ENCODE data around the gene PLEKHG2. TPM values are rescaled to one million over a fixed set of nuclear protein-coding genes. Genes with fewer than 3 reads are reported as not detected.

Gene PLEKHG2
- total and polyA plus RNA-seq, 9 of the 15 experiments (the other 6 are each of a cell fraction or from before 2014, with no cell fraction given) = 0.98 to 45.7 (median 9.8) TPM

DNA sequence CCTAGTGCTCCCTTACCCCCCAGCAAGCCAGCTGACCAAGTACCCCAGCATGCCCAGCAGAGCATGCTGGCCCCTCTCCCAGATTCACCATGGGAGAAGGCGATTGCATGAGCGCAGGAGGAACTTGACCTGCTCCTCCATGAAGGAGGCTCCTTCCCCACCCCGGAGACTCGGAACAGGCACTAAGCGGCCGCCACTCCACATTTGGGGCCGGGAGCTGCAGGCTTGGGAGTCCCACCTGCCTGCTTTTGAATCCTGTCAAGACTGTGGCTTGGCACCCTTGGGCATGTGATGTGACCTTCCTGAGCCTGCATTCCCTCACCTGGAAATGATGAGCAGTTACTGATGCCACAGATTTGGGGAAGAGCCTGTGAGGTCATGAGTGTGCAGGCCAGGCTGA lies 55.5 kb downstream of the PLEKHG2 start:
- Histone ChIP-seq H3K9ac (ENCODE audit: insufficient read depth in 1 of 2, low read depth in 2 of 2, low read length in 2 of 2) (no peak overlapping the region), H3K4me3 (no peak overlapping the region), H4K20me1 (replicated peaks; ENCODE audit: control insufficient read depth, insufficient read depth, low read length) (no peaks in the 10 kb centered on the region; the same call in 1 of the 2 replicates), H3K79me2 (ENCODE audit: control insufficient read depth, insufficient read depth, low read length) (no peaks in the 10 kb centered on the region), H3K27ac (ENCODE audit: extremely low read depth, low read depth, low read length) (no peak overlapping the region), H3K4me1 (replicated peaks in 1 of 2; ENCODE audit: control insufficient read depth in 2 of 2, insufficient read depth in 2 of 2, low read length in 2 of 2) (peaks cover 0 to 3% of the 10 kb centered on the region in 2 experiments; a peak in 1 of 5 replicates), H3K36me3 (ENCODE audit: control insufficient read depth, insufficient read depth, low read length) (peaks cover 91% of the 10 kb centered on the region), H2AFZ (ENCODE audit: low read depth, low read length) (no peak overlapping the region), H3K9me1 (ENCODE audit: control insufficient read depth, insufficient read depth, low read length) (no peaks in the 10 kb centered on the region), H3K9me3 (replicated peaks; ENCODE audit: control insufficient read depth, insufficient read depth, low read depth, low read length) (no peaks in the 10 kb centered on the region), H3K27me3 (ENCODE audit: control insufficient read depth in 2 of 2, insufficient read depth in 2 of 2, low read length in 2 of 2) (no peaks in the 10 kb centered on the region), H3K4me2 (ENCODE audit: insufficient read depth, low read length) (no peak overlapping the region)
- FAIRE-seq (no peak), ATAC-seq (no peak), DNase-seq (ENCODE audit: extremely low read depth in 1 of 4, low spot score in 3 of 4) (no peak)
- no peak for TF ChIP-seq NONO (IDR thresholded peaks at IDR 0.05; ENCODE audit: low read depth in 2 of 2, low read length in 1 of 2)
- no peak for TF ChIP-seq ILK (tag; IDR thresholded peaks at IDR 0.05; ENCODE audit: borderline replicate concordance, low read depth)
- no peak for TF ChIP-seq NFRKB (IDR thresholded peaks at IDR 0.05; ENCODE audit: low read depth)
- no peak for TF ChIP-seq ZBTB17 (CRISPR knock-in tag; IDR thresholded peaks at IDR 0.05)
- TF ChIP-seq STAT5B (CRISPR knock-in tag; IDR thresholded peaks at IDR 0.05) = no peak
- no peak for TF ChIP-seq DMBX1 (CRISPR knock-in tag; IDR thresholded peaks at IDR 0.05; ENCODE audit: borderline replicate concordance)
- no peak for TF ChIP-seq ZNF780A (CRISPR knock-in tag; IDR thresholded peaks at IDR 0.05)
- TF ChIP-seq SREBF2 (CRISPR knock-in tag; IDR thresholded peaks at IDR 0.05) = no peak
- intact Hi-C loops (cut with micrococcal nuclease) = no loop called here
- BruUV-seq (replicated peaks) = no TSS peak
- ChIA-PET CTCF (ENCODE audit: low intra/inter-chr PET ratio) (no interaction called here), POLR2A (interaction anchor here (0.6 kb wide), 1 partner anchor 83 kb away, joined by 3 read pairs; no protein-coding TSS in a partner anchor)
- WGBS (ENCODE audit: insufficient coverage, low coverage, missing lambda C conversion rate) = 90% methylated on average over 7 of the region's 7 CpGs
- in situ Hi-C loops (cut with MboI) = no loop called here
